ENCODE results near the gene KCNA3. TPM values are rescaled to one million over a fixed set of nuclear protein-coding genes. Genes with fewer than 3 reads are reported as not detected.
"Not testable (repeated sequence)": the region's sequence is repeated elsewhere in the genome, so short reads cannot be mapped to it uniquely, and the experiment has no call there.

KCNA3 gene
- polyA plus RNA-seq, 3 donors: 0.09 to 0.22 (median 0.15) TPM

GRCh38 chr1:110680036-110680735 lies 5.4 kb upstream of the KCNA3 start:
- DNase-seq: no peak

- no peak for DNase-seq
These were observed 2.8 kb upstream of the KCNA3 start for GRCh38 chr1:110677526-110677925.

GRCh38 chr1:110676970-110677369 lies 2.2 kb upstream of the KCNA3 start:
- no peak for DNase-seq

DNA sequence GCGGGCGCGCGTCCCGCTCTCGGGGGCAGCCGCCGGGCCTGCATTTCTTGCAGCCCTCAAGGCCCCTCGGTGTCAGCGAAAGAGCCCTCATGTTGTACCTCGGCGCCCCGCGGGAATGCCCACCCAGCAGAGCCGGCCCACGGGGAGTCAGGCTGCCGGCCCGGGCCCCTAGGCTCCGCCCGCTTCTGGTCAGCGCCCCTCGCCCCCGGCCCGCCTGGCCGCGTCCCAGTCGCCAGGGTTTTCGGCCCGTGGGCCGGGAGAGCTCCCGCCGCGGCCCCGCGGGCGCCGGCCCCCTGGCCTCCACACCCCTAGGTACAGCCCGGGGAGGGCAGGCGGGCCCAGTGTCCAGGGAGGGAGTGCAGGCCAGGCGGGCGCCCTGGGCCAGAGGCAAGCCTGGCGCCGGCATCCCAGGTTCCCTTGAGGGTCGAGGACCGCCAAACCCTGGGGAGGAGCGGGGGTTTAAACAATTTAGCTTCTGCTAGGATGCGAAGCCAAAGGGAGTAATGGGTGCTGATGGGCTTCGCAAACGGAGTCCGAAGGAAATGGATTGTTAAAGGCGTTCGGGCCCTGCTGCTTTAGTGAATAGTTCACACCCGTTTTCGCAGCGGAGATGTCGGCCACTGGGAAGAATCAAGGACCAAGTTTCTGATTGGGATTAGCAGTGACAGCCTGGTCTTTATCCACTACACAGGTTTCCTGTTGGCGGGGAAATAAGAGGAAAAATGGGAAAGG lies 486 bp upstream of the KCNA3 start:
- DNase-seq: no peak

DNA sequence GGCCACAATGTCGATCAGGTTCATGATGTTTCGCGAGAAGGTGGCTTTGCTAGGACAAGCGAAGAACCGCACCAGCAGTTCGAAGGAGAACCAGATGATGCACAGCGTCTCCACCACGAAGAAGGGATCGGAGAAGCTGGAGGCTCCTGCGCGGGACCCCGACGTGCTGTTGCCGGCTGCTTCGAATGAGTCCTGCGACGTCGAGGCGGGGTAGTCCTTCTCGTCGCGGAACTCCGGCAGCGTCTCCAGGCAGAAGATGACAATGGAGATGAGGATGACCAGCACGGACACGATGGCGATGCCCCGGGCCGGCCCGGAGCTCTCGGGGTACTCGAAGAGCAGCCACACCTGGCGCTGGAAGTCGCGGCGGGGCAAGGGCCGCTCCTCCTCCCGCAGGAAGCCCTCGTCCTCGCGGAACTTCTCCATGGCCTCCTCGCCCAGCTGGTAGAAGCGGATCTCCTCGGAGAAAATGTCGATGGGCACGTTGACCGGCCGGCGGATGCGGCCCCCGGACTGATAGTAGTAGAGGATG lies 869 bp downstream of the KCNA3 start:
- DNase-seq: no peak

GRCh38 chr1:110673197-110673701 lies 1.5 kb downstream of the KCNA3 start:
- no peak for DNase-seq

- no peak for DNase-seq
These were observed 2.0 kb downstream of the KCNA3 start for GRCh38 chr1:110672753-110673108.

DNA sequence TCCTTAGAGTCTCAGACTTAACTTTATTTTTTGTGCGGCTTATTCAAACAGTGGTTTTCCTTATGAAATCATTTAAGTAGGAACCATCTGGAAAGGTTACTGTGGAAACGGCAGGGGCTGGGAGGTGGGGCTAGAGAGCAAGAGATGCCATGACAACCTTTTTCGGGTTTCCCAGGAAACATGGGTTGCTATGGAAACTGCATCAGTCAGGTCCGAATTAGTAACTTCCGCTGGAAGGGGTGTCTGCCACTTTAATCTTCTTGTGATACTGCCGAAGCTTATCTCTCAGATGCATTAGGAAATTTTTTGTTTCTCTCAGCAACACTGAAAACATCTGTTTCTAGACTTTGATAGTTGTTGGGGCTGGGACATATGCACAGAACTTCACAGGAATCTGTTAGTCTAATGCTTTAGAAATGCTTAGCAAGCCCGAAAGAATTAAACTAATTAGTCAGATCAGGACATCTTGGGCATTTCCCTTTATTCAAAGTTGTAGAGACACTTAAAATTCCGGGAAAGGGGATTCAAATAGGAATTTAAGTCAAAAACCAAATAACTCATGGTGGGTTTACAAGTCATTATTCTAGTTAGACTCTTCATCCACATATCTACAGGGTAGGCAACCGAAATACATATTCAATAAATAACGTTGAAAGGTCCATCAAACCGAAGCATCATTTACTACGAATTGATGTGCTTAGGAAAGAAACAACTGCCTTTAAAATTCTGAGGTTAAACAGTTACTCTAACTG lies 2.6 kb downstream of the KCNA3 start:
- no peak for DNase-seq

DNA sequence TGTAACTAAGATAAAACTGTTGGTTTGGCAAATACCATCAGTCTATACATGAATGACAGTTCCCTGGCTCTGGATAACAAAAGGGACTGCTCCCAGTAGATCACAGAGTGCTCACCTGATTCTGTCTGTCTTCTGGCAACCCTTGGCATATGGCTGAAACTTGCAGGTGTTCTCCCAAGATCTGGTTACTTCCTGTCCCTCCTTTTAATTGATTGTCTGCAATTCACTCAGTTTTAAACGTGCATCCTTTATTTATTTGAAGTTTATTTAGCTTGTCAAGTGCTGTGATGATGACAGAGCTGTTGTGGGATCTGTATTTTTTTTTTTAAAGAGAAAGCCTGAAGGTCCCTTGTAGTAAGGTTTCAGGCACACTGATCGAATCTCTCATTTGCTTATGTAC lies 3.4 kb downstream of the KCNA3 start:
- no peak for DNase-seq

DNA sequence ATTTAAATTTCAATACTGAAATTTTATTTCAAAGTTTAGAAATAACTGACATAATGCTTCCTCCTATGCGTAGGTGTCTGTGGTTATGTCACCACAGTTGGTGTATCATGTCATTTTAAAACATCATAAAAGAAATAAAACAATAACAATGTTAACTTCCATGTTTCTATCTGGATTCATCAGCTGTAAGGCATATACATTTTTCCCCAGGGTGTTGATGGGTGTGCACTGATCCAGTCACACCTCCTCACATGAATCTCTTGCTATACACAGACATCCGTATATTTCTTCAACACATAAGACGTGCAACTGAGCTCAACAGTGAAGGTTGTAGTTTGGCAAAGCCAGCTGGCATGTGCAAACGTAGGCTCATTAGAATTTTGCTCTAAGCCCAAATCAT lies 6.2 kb downstream of the KCNA3 start:
- no peak for DNase-seq

- DNase-seq: no peak
These were observed 7.0 kb downstream of the KCNA3 start for GRCh38 chr1:110667776-110668175.

- DNase-seq: no peak
These were observed 11.5 kb downstream of the KCNA3 start for GRCh38 chr1:110663241-110663640.

DNA sequence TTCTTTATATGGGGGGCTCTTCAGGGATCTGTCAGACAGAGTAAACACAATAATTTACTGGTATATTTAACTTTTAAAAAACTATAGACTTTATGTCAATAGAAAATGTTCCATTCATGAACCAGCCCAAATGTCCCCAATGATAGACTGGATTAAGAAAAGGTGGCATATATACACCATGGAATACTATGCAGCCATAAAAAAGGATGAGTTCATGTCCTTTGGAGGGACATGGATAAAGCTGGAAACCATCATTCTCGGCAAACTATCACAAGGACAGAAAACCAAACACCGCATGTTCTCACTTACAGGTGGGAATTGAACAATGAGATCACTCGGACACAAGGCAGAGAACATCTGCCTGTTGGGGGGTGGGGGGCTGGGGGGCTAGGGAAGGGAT lies 15.2 kb downstream of the KCNA3 start:
- not testable (repeated sequence) for DNase-seq

GRCh38 chr1:110657351-110657750 lies 17.4 kb downstream of the KCNA3 start:
- no peak for DNase-seq

GRCh38 chr1:110650609-110651008 lies 24.1 kb downstream of the KCNA3 start:
- DNase-seq: no peak

- DNase-seq: no peak
These were observed 26.3 kb downstream of the KCNA3 start for GRCh38 chr1:110648417-110648816.

- no peak for DNase-seq
These were observed 27.4 kb downstream of the KCNA3 start for GRCh38 chr1:110647254-110647891.

DNA sequence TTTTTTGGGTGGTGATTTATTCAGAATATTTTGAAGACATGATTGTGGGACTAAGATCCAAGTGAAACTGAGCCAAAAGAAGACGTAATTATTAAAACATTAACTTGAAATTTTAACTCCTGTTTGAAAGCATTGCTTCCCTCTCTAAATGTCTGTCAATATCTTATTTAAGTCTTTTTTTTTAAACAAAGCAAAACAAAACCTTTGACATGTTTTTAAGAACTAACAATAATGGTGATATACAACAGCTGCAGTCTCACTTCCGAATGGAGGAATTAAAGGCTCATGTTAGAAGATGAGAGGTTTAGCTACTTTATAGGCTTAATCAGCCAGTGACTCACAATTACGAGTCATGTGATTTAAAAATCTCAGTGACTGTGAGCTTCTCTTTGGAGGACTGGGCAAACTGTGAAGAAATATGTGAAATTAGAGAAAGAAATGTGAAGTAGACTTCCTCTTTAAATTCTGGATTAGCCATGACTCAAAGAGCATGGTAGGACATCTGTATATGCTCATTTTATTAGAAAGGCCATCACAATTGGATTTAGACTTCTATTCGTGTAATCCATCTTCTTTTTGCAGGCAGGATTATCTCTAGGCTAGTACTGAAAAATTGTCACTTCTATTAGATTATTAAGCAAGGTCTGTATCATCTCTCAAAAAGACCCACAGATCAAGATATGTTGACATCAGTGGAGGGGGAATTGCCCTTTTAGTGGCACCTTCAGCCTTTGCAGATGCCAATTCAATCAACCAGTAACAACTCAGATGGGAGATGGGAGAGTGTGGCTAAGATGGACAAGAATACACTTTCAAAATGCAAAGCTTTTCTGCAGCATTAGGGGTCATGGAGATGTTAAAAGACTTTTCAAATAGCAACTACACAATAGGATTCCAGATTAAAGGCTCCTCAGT lies 28.7 kb downstream of the KCNA3 start:
- DNase-seq: peak; percentile 37

GRCh38 chr1:110645211-110645610 lies 29.5 kb downstream of the KCNA3 start:
- peak; percentile 52 for DNase-seq

- DNase-seq: no peak
These were observed 30.8 kb downstream of the KCNA3 start for GRCh38 chr1:110643879-110644472.

Data from renal pelvis (tissue), 4 donors.